ENCODE measurements around the gene METTL1. TPM values are rescaled to one million over a fixed set of nuclear protein-coding genes. Genes with fewer than 3 reads are reported as not detected.

Gene METTL1
- total RNA-seq, 4 donors from 2014 or later, result 11.2 to 39.3 (median 15.2) TPM

- no peak for TF ChIP-seq CTCF (IDR thresholded peaks at IDR 0.05)
- DNase-seq (ENCODE audit: low spot score) (no peak), ATAC-seq (ENCODE audit: low FRiP score) (no peak)
Observed at GRCh38 chr12:57756406-57757341, 15.2 kb downstream of the METTL1 start.

- ATAC-seq (ENCODE audit: low FRiP score) (no peak), DNase-seq (ENCODE audit: low spot score) (no peak)
- no peak for TF ChIP-seq CTCF (IDR thresholded peaks at IDR 0.05)
Observed at GRCh38 chr12:57755454-57756372, 16.2 kb downstream of the METTL1 start.

- no peak for DNase-seq (ENCODE audit: low spot score)
Observed at GRCh38 chr12:57755194-57755453, 16.8 kb downstream of the METTL1 start.

GRCh38 chr12:57754411-57755193 lies 17.3 kb downstream of the METTL1 start, which contains the start of gene MARCHF9:
Gene MARCHF9, plus strand, starts transcription at chr12:57755103. Its CDS starts 426 bp downstream, at chr12:57755529.
- TF ChIP-seq CTCF (IDR thresholded peaks at IDR 0.05), result no peak
- ATAC-seq (ENCODE audit: low FRiP score) (no peak), DNase-seq (ENCODE audit: low spot score) (no peak)

More at GRCh38 chr12:57755194-57755453, 16.8 kb downstream of the METTL1 start:
- no peak for ATAC-seq (ENCODE audit: low FRiP score)
- no peak for TF ChIP-seq CTCF (IDR thresholded peaks at IDR 0.05)

DNA sequence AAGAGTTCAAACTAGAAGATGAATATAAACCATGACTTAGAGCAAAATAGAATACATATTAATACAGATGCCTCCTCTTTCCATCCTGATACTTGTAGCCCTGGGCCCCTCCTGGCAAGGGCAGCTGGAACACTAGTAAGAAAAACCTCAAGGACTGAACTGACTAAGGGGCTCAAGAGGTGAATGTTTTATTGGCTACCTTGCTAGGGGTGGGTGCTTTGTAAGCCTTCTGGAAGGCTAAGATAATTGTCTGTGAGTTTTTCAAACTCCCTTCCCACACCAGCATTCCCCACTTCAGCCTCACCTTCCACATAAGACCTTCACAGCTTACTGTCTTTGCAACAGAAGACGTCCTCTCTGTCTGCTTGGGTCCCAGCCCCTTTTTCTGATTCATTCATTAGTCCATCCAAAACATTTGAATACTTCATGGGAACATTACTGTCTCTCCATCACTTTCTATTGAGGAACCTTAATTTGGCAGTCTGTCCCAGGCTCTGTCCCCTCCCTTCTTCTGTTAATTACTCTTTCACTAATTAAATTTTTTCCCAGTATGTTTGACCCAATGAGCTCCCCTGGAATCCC lies 18.1 kb downstream of the METTL1 start:
- ATAC-seq (ENCODE audit: low FRiP score), result no peak
- TF ChIP-seq CTCF (IDR thresholded peaks at IDR 0.05), result no peak
- no peak for DNase-seq (ENCODE audit: low spot score)

DNA sequence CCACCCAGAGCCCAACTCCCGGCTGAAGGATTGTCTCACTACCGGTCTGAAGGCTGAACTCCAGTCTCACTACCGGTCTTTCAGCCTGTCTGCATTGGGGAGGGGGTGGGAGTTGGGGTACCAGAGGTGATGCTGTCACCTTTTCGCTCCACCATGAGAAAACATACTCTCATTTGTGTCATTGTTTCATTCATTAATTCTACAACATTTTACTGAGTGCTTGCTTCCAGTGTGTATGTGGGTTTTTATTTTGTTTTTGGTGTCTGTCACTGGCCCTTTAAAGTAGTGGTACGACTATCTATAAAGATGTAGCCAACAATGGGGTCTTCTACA lies 19.3 kb downstream of the METTL1 start:
- ATAC-seq (ENCODE audit: low FRiP score) (no peak), DNase-seq (ENCODE audit: low spot score) (no peak)
- no peak for TF ChIP-seq CTCF (IDR thresholded peaks at IDR 0.05)

All from omental fat pad (tissue), 4 donors.